GM12874 (cell line): ENCODE data around the gene LKAAEAR1.

ENCODE experiments used
- TF ChIP-seq, protein P1 (sequence below): IDR thresholded peaks from 2 replicates; pipeline ENCODE4 v1.5.1; 2011; ENCODE audit warnings: low read depth, mild to moderate bottlenecking, control low read depth, low read length, moderate library complexity; ENCODE audit not compliant: insufficient read depth

LKAAEAR1 gene

DNA sequence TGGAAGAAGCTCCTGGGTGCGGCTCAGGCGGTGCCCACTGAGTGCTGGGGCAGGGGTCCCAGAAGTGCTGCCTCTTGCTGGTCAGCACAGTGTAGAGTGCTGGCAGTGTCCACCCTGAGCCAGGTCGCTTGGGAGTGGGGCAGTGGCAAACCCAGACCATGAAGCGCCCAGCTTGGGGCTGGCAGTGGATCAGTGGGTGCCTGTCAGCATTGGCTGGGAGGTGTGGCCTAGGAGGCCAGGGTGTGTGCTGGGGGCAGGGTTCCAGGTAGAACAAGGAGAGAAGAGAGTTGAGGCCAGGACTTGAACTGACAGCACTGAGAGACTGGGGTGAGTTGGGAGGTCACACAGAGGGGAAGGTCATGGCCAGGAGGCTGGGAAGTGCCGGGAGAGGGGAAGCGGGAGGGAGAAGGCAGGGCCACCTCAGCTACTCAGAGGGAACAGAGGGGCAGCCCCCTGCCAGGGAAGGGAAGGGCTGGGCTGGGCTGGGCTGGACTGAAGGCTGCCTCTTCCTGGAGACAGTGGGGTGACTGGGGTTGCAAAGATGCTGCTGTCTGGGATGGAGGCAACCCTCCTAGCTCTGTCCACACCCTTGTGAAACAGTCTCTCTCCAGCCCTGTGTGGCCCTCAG is 17.1 kb downstream of the LKAAEAR1 start:
- TF ChIP-seq, protein P1, sequence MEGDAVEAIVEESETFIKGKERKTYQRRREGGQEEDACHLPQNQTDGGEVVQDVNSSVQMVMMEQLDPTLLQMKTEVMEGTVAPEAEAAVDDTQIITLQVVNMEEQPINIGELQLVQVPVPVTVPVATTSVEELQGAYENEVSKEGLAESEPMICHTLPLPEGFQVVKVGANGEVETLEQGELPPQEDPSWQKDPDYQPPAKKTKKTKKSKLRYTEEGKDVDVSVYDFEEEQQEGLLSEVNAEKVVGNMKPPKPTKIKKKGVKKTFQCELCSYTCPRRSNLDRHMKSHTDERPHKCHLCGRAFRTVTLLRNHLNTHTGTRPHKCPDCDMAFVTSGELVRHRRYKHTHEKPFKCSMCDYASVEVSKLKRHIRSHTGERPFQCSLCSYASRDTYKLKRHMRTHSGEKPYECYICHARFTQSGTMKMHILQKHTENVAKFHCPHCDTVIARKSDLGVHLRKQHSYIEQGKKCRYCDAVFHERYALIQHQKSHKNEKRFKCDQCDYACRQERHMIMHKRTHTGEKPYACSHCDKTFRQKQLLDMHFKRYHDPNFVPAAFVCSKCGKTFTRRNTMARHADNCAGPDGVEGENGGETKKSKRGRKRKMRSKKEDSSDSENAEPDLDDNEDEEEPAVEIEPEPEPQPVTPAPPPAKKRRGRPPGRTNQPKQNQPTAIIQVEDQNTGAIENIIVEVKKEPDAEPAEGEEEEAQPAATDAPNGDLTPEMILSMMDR, result no peak

DNA sequence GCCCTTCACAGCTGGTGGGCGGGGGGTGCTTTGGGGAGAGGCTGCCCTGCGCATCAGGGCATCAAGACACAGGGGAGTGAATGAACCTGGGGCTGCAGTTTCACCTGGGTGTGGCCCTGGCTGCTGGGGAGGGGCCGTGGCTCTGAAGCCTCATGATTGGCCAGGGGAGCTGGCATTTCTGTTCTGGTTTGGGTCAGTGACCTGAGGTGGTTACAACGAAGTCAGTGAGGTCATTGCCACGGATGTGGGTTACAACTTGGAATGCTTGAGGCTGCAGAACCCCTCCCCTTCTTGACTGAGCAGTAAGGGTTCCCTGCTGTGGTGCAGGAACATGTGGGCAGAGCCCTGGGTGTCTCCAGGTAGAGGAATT is 18.2 kb downstream of the LKAAEAR1 start:
- TF ChIP-seq, protein P1, result no peak

DNA sequence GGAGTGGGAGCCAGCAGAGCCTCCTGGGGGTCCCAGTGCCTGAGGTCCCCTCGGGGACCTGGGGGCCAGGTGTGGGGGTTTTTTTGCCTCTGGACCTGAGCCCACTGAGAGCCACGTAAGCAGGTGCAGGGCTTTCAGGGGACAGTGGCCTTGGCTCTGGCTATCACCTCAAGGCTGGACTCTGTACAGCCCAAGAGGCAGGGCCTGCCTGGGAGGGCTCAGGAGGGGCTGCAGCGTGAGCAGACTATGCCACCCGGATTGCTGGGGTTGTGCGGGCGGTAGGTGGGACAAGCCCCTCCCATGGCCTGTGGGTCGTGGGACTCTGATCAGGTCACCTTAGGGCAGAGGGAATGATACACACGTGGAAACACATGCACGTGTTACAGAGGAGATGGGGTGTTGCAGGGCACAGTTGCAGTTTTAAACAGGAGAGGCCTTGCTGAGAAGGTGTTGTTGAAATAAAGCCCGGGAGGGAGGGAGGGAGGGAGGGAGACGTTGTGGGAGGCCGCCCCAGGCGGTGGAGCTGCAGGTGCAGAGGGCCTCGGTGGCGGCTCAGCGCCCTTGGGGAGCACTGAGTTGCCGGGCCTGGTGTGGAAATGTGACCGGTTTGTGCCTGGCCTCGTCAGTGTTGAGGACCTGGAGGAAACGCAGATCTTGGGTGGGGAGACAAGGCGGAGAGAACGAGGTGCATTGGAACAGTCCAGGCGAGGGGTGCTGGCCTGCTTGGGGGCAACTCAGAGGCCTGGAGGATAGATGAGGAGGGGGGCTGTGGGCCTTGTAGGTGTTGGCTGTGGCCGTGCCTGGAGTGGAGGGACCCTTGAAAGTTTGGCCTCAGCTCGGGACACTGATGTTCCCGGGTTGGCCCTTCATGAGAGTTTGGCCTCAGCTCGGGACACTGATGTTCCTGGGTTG is 18.9 kb downstream of the LKAAEAR1 start:
- TF ChIP-seq, protein P1, result no peak

DNA sequence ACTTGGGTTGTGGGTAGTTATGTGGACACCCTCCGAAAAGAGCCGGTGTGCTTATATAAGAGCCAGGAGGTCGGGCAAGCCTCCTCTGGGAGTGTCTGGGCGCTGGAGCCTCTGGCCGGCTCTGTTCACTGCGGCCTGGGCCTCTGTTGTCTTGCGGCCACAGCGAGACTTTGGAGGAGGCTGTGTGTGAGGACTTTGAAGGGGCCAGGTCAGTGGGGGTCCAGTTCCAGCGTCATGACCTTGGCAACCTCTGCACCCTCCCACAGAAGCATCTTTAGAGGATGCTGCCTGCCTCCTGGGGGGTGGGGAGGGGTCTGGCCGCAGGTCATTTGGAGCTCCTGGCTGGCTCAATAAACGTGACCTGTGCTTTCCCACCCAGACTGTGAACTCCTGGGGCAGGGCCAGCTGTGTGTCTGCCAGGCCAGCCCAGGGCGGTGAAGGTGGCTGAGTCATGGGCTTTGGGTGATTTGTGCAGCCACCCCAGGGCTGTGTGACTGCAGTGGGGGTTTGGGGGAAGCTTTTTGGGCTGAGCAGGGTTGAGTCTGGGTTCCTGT is 20.0 kb downstream of the LKAAEAR1 start:
- TF ChIP-seq, protein P1, result no peak

DNA sequence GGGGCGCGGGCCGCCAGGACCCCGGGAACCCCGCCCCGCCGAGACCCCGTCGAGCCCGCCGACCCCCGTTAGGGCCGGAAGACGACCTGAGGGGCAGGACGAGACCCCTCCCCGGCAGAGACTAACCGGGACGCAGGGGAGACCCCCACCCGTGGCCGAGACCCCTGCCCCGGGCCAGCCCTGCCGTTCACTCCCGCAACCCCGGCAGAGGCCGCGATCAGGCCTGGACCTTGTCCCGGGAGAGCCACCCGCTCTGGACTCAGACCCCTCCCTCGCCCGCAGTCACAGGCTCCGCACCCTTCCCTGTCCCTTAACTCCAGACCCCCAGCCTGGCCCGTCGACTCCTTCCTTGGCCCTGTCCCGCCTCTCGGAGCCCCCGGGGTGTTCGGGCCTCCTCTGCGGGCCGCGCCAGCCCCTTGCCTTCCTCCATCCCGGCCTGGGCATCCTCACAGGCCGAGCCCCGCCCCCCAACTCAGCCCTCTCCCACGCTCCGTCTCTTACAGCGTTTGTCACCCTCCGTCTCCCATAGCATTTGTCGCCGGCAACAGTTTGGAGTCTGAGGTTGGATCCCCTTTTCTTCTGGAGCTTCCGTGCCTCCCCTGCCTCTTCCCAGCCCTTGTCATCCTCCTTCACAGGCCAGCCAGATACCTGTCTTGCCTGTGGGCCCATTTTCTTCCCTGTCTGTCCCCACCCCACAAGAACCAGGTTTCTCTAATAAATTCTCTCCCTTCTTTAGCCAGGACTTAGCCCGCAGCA is 20.6 kb downstream of the LKAAEAR1 start:
- TF ChIP-seq, protein P1, result no peak

DNA sequence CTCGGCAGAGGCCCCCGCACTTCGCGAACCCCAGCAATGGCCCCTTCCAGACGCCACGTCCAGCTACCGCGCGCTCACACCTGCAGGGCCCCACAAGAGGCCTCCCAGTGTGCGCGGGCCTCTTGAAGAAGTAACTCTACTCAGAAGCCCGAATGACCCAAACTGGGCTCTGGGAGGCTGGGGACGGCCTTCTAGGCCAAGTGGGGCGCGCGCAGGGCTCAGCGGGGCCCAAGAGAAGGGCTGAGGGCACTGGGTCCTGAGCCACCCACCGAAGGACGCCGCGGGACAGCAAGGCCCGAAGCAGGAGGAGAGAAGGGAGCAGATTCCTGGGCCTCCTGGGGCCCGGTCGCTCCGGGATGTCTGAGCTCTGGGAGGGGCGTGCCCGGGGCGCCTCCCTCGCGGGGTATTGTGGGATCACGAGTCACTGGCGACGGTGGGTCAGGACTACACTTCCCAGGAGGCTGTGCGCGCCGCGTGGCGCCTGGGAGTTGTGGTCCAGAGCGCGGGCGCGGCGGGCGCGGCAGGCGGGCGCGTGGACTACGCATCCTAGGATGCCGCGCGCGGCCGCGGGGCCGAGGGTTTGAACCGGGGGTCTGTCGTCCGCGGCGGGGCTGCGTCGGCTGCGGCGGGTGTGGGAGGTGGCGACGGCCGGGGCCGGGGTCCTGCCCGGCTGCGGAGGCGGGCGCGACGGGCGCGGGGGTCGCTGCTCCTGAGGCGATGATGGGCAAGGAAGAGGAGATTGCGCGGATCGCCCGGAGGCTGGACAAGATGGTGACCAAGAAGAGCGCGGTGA is 21.4 kb downstream of the LKAAEAR1 start, which contains the start of gene TCEA2:
TCEA2 (plus strand) TSS at position 603 of the 793 bp plus-strand sequence; CDS start at position 718, 115 bp downstream.
- TF ChIP-seq, protein P1, result no peak

DNA sequence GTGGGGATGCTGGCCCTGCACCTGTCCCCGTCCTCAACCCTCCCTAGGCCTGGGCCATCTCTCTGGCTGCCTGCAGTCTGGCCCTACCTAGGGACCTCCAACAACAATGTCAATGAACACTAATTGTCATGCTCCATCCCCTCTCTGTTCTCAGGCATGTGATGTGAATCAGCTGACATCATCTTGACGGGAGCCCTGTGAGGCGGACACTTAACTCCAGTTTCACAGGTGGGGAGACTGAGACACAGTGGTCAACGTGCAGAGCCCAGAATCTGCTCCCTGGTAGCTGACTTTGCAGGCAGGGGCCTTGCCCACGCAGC is 22.0 kb downstream of the LKAAEAR1 start:
- TF ChIP-seq, protein P1, result no peak
